A549 (cell line): Measurements from ENCODE around the gene S1PR4. TPM values are rescaled to one million over a fixed set of nuclear protein-coding genes. Genes with fewer than 3 reads are reported as not detected.
"Not testable (repeated sequence)": the region's sequence is repeated elsewhere in the genome, so short reads cannot be mapped to it uniquely, and the experiment has no call there.

ENCODE experiments used
- ATAC-seq, 2 experiments: fragments of 200-7000 bp in 1 of 2; fragments of >200 bp in 1 of 2; cut with Nextera tagmentation in 1 of 2; cut with Tn5 transposase in 1 of 2; 3 replicates each; pipeline versions ENCODE4 v1.8.0 to v1.9.1; 2018 to 2020; ENCODE audit warnings: mild to moderate bottlenecking in 1 of 2, moderate library complexity in 1 of 2
- CTCF ChIA-PET: fragments of 300-600 bp; sonication (Branson Sonifier 250); formaldehyde crosslinking; extraction: SDS; loops from one replicate; lab custom pipeline; 2021; ENCODE audit warnings: antibody characterized with exemption, inconsistent platforms; lab: Yijun Ruan, JAX
- POLR2A ChIA-PET: fragments of 350-600 bp; formaldehyde crosslinking; extraction: SDS; loops from one replicate; lab custom pipeline; 2021; ENCODE audit warnings: antibody characterized with exemption, inconsistent platforms; lab: Yijun Ruan, JAX
- DNase-seq, 2 experiments: peaks; one replicate each; pipeline versions ENCODE4 v3.0.0 to v3.0.0-alpha.2; 2011 to 2016; ENCODE audit warnings: low read depth in 1 of 2, low spot score in 1 of 2
- FAIRE-seq: peaks from 2 replicates; lab custom pipeline; 2011; peaks lifted over from hg19 to GRCh38; lab: Jason Lieb, UNC
- H3K27ac ChIP-seq, 2 experiments: fragments of >200 bp; sonication (Bioruptor Twin); formaldehyde crosslinking; 3 replicates each; pipeline ENCODE4 v1.5.1; 2016 to 2017
- H3K4me1 ChIP-seq: fragments of >200 bp; sonication (Bioruptor Twin); formaldehyde crosslinking; 3 replicates; pipeline ENCODE4 v1.6.1; 2016
- H3K4me2 ChIP-seq: fragments of >200 bp; sonication (Bioruptor Twin); formaldehyde crosslinking; 3 replicates; pipeline ENCODE4 v1.6.1; 2016
- H3K4me3 ChIP-seq: fragments of >200 bp; sonication (Bioruptor Twin); formaldehyde crosslinking; 3 replicates; pipeline ENCODE4 v1.5.1; 2016
- H3K9me3 ChIP-seq: fragments of >200 bp; sonication (Bioruptor Twin); formaldehyde crosslinking; 3 replicates; pipeline ENCODE4 v1.6.1; 2016
- CBX8 ChIP-seq: fragments of 200-600 bp; sonication (generic); IDR thresholded peaks from 2 replicates; pipeline ENCODE4 v1.6.1; 2016
- CHD4 ChIP-seq: fragments of 200-600 bp; sonication (generic); IDR thresholded peaks from 2 replicates; pipeline ENCODE4 v1.6.1; 2016; ENCODE audit warnings: antibody characterized with exemption, mild to moderate bottlenecking, borderline replicate concordance
- FOSB ChIP-seq: fragments of 250-450 bp; sonication (Bioruptor Pico); IDR thresholded peaks from 2 replicates; pipeline ENCODE4 v1.5.0; 2020; ENCODE audit warnings: mild to moderate bottlenecking, moderate library complexity
- FOXS1 ChIP-seq: fragments of 250-450 bp; sonication (Bioruptor Pico); IDR thresholded peaks from 2 replicates; pipeline ENCODE4 v1.5.0; 2020; ENCODE audit warnings: mild to moderate bottlenecking, moderate library complexity
- GATA3 ChIP-seq: IDR thresholded peaks from 2 replicates; pipeline ENCODE4 v1.6.1; 2012; ENCODE audit warnings: borderline replicate concordance
- HOXA7 ChIP-seq: fragments of 250-450 bp; sonication (Bioruptor Pico); IDR thresholded peaks from 2 replicates; pipeline ENCODE4 v1.5.0; 2020; ENCODE audit warnings: mild to moderate bottlenecking, moderate library complexity
- JUNB ChIP-seq: fragments of >200 bp; sonication (Bioruptor Twin); formaldehyde crosslinking; IDR thresholded peaks from 2 replicates; pipeline ENCODE4 v1.6.1; 2016
- KDM1A ChIP-seq: fragments of 200-600 bp; sonication (generic); IDR thresholded peaks from 2 replicates; pipeline ENCODE4 v1.6.1; 2016; ENCODE audit warnings: low read depth, mild to moderate bottlenecking
- MAZ ChIP-seq: fragments of 150-350 bp; IDR thresholded peaks from 2 replicates; pipeline ENCODE4 v1.6.1; 2014; ENCODE audit warnings: antibody characterized with exemption, low read depth, low read length, borderline replicate concordance
- NPAS2 ChIP-seq: fragments of 250-450 bp; sonication (Bioruptor Pico); IDR thresholded peaks from 2 replicates; pipeline ENCODE4 v1.8.0; 2022; ENCODE audit warnings: mild to moderate bottlenecking, moderate library complexity, borderline replicate concordance
- NR3C1 ChIP-seq: fragments of >200 bp; sonication (Bioruptor Twin); formaldehyde crosslinking; IDR thresholded peaks from 3 replicates; pipeline ENCODE4 v1.6.1; 2017
- PHF8 ChIP-seq: fragments of 200-600 bp; sonication (generic); IDR thresholded peaks from 2 replicates; pipeline ENCODE4 v1.6.1; 2016; ENCODE audit warnings: low read depth, mild to moderate bottlenecking, antibody characterized with exemption, moderate library complexity, borderline replicate concordance
- RARB ChIP-seq: fragments of 250-450 bp; sonication (Bioruptor Pico); IDR thresholded peaks from 2 replicates; pipeline ENCODE4 v1.8.0; 2021; ENCODE audit warnings: mild to moderate bottlenecking, moderate library complexity
- SMC3 ChIP-seq: fragments of >200 bp; sonication (Bioruptor Twin); formaldehyde crosslinking; IDR thresholded peaks from 3 replicates; pipeline ENCODE4 v1.6.1; 2018; ENCODE audit warnings: inconsistent platforms
- SREBF2 ChIP-seq: fragments of 450-650 bp; IDR thresholded peaks from 2 replicates; pipeline ENCODE4 v1.6.1; 2014; ENCODE audit warnings: mild to moderate bottlenecking, moderate library complexity
- TP53 ChIP-seq: fragments of 250-450 bp; sonication (Bioruptor Pico); IDR thresholded peaks from 2 replicates; pipeline ENCODE4 v1.5.0; 2021; ENCODE audit warnings: mild to moderate bottlenecking, moderate library complexity
- ZC3H11A ChIP-seq: fragments of 450-650 bp; IDR thresholded peaks from 2 replicates; pipeline ENCODE4 v1.6.1; 2014; ENCODE audit warnings: antibody characterized with exemption, mild to moderate bottlenecking
- WGBS: methylation state at CpG from one replicate; pipeline ENCODE4 v1.1.6; 2017; ENCODE audit errors: missing lambda C conversion rate; 5-methylcytosine and 5-hydroxymethylcytosine counted together
- polyA plus RNA-seq, 4 experiments: library from polyadenylated mRNA; depleted of rRNA in 3 of 4; stranded (reverse); fragments of >200 nt; fragmentation: RNase III in 1 of 4; extraction: RNeasy Plus Mini Kit Qiagen cat#74134 plus additional on column Dnase treatment in 1 of 4; gene quantifications; 2 replicates in 3 of 4; 3 replicates in 1 of 4; pipeline ENCODE4 v1.2.3, GENCODE V29; 2011 to 2017
- TF ChIP-seq, protein P1 (sequence below): fragments of 250-450 bp; sonication (Bioruptor Pico); IDR thresholded peaks from 2 replicates; pipeline ENCODE4 v1.5.0; 2020; ENCODE audit warnings: low read depth, mild to moderate bottlenecking, moderate library complexity
- TF ChIP-seq, protein P2 (sequence below): fragments of 150-350 bp; IDR thresholded peaks from 2 replicates; pipeline ENCODE4 v1.6.1; 2014; ENCODE audit warnings: low read depth, mild to moderate bottlenecking, low read length
- TF ChIP-seq, protein P3 (sequence below): fragments of >200 bp; sonication (Bioruptor Twin); formaldehyde crosslinking; IDR thresholded peaks from 2 replicates; pipeline ENCODE4 v1.6.1; 2016
- TF ChIP-seq, protein P4 (sequence below): fragments of >200 bp; sonication (Bioruptor Twin); formaldehyde crosslinking; IDR thresholded peaks from 3 replicates; pipeline ENCODE4 v1.5.1; 2016

S1PR4 gene
- polyA plus RNA-seq, 2 of the 4 experiments (the other 2 are of a cell fraction), result 0.09 to 0.17 TPM

DNA sequence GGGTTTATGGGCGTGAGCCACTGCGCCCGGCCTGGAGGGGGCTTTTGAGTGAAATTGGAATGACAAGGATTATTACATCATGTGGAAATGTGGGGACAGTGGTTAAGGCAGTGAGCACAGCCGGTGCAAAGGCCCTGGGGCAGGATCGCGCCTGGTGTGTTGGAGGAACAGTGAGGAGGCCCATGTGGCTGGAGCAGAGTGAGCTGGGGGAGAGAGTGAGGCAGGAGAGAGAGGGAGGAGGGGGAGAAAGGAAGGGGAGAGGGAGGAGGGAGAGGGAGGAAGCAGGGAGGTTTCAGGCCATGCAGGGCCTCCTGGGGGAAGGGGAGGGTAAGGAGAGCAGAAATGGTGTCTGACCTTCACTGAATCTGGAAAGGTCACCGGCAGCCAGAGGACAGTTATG, 34.6 kb downstream of the S1PR4 start:
- no peaks in the 10 kb centered on the region for H3K4me1 ChIP-seq
- TF ChIP-seq GATA3, result no peak
- no peak for TF ChIP-seq SMC3
- no peak for TF ChIP-seq MAZ
- no peak for TF ChIP-seq SREBF2
- no peak for TF ChIP-seq CBX8
- TF ChIP-seq HOXA7 (CRISPR knock-in tag), result no peak
- TF ChIP-seq, all 56 proteins: peak for 0
- ATAC-seq, result no peak
- H3K4me2 ChIP-seq, result no peak overlapping the region
- FAIRE-seq, result no peak
- no peak overlapping the region for H3K27ac ChIP-seq
- CTCF ChIA-PET, result no interaction called here
- H3K4me3 ChIP-seq, result no peak overlapping the region
- H3K9me3 ChIP-seq, result no peaks in the 10 kb centered on the region
- DNase-seq, result no peak
- POLR2A ChIA-PET, result no interaction called here
- 93% methylated on average over 6 of the region's 7 CpGs for WGBS

DNA sequence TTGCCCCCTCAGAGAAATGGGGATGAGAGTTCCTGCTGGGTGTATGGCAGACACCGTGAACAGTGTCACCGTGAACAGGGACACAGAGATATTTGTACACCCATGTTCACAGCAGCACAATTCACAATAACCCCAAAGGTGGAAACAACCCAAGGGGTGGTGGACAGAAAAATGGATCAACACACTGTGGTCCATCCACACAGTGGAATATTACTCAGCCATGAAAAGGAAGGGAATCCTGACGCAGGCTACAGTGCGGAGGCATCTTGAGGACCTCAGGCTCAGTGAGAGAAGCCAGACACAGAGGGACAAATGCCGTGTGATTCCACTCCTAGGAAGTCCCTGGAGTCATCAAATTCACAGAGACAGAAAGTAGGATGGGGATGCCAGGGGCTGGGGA, 38.3 kb downstream of the S1PR4 start:
- 97% methylated on average over 5 of the region's 5 CpGs for WGBS
- no peak for ATAC-seq
- POLR2A ChIA-PET, result no interaction called here
- Histone ChIP-seq H3K4me2 (no peak overlapping the region), H3K4me1 (no peaks in the 10 kb centered on the region), H3K4me3 (no peak overlapping the region)
- TF ChIP-seq FOSB (CRISPR knock-in tag) (no peak), TP53 (CRISPR knock-in tag) (no peak), KDM1A (peak; percentile 60; the same call in 1 of the 2 replicates), FOXS1 (CRISPR knock-in tag) (no peak)
- TF ChIP-seq, all 56 proteins: peak for 1
- FAIRE-seq (no peak), DNase-seq (no peak)
- H3K9me3 ChIP-seq, result no peaks in the 10 kb centered on the region
- CTCF ChIA-PET, result interaction anchor here (0.6 kb wide), 2 partner anchors 100 to 107 kb away, joined by 3 read pairs; no protein-coding TSS in a partner anchor
- no peak overlapping the region for H3K27ac ChIP-seq

DNA sequence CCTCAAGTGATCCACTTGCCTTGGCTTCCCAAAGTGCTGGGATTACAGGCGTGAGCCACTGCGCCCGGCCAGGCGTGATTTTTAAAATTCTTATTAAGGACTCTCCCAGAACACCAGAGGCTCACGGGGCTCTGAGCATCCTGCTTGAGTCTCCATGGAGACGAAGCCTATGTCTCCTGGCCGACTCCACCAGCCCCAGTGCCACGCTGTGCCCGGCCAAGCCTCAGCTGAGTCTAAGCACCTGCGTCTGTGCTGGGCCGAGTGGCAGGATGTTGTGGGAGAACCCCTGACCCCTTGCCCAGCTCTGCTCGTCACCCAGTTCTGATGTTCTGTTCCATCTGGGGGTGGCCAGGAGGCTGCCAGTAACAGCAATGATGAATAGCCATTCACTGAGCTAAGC, 42.0 kb downstream of the S1PR4 start:
- H3K9me3 ChIP-seq, result no peaks in the 10 kb centered on the region
- H3K4me2 ChIP-seq, result no peak overlapping the region
- TF ChIP-seq, protein P1, sequence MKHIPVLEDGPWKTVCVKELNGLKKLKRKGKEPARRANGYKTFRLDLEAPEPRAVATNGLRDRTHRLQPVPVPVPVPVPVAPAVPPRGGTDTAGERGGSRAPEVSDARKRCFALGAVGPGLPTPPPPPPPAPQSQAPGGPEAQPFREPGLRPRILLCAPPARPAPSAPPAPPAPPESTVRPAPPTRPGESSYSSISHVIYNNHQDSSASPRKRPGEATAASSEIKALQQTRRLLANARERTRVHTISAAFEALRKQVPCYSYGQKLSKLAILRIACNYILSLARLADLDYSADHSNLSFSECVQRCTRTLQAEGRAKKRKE (CRISPR knock-in tag), result no peak
- no peak for TF ChIP-seq JUNB
- no peak for TF ChIP-seq RARB
- no peak for TF ChIP-seq NR3C1
- no peak for TF ChIP-seq PHF8
- no peak for TF ChIP-seq GATA3
- TF ChIP-seq HOXA7 (CRISPR knock-in tag), result no peak
- no peak for TF ChIP-seq ZC3H11A
- TF ChIP-seq, protein P2, sequence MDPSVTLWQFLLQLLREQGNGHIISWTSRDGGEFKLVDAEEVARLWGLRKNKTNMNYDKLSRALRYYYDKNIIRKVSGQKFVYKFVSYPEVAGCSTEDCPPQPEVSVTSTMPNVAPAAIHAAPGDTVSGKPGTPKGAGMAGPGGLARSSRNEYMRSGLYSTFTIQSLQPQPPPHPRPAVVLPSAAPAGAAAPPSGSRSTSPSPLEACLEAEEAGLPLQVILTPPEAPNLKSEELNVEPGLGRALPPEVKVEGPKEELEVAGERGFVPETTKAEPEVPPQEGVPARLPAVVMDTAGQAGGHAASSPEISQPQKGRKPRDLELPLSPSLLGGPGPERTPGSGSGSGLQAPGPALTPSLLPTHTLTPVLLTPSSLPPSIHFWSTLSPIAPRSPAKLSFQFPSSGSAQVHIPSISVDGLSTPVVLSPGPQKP, result no peak
- TF ChIP-seq, protein P3, sequence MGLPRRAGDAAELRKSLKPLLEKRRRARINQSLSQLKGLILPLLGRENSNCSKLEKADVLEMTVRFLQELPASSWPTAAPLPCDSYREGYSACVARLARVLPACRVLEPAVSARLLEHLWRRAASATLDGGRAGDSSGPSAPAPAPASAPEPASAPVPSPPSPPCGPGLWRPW, result no peak
- TF ChIP-seq, protein P4, sequence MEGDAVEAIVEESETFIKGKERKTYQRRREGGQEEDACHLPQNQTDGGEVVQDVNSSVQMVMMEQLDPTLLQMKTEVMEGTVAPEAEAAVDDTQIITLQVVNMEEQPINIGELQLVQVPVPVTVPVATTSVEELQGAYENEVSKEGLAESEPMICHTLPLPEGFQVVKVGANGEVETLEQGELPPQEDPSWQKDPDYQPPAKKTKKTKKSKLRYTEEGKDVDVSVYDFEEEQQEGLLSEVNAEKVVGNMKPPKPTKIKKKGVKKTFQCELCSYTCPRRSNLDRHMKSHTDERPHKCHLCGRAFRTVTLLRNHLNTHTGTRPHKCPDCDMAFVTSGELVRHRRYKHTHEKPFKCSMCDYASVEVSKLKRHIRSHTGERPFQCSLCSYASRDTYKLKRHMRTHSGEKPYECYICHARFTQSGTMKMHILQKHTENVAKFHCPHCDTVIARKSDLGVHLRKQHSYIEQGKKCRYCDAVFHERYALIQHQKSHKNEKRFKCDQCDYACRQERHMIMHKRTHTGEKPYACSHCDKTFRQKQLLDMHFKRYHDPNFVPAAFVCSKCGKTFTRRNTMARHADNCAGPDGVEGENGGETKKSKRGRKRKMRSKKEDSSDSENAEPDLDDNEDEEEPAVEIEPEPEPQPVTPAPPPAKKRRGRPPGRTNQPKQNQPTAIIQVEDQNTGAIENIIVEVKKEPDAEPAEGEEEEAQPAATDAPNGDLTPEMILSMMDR, result no peak
- TF ChIP-seq CHD4, result no peak
- no peak for TF ChIP-seq NPAS2 (CRISPR knock-in tag)
- TF ChIP-seq, all 56 proteins: peak for 0
- DNase-seq (no peak), FAIRE-seq (no peak), ATAC-seq (no peak)
- H3K4me3 ChIP-seq, result no peak overlapping the region
- WGBS, result 84% methylated on average over 12 of the region's 12 CpGs
- no peak overlapping the region for H3K27ac ChIP-seq
- CTCF ChIA-PET, result interaction anchor here (2.4 kb wide), 1 partner anchor 10 kb away, joined by 13 read pairs; no protein-coding TSS in a partner anchor
- H3K4me1 ChIP-seq, result peaks cover 3% of the 10 kb centered on the region; the same call in 1 of the 3 replicates
- POLR2A ChIA-PET, result no interaction called here

DNA sequence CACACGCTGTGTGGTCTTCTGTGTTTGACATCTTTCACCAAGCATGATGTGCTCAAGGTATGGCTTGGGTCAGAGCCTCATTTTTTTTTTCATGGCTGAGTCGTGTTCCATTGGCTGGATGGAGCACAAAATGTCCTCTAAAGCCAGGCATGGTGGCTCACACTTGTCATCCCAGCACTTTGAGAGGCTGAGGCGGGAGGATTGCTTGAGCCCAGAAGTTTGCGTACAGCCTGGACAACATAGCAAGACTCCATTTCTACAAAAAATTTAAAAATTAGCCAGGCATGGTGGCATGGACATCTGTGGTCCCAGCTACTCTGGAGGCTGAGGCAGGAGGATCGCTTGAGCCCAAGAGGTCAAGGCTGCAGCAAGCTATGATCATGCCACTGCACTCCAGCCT, 43.0 kb downstream of the S1PR4 start:
- H3K27ac ChIP-seq, FAIRE-seq, DNase-seq, H3K4me1 ChIP-seq, H3K4me3 ChIP-seq, H3K9me3 ChIP-seq, ATAC-seq, H3K4me2 ChIP-seq, POLR2A ChIA-PET: not testable (repeated sequence)
- CTCF ChIA-PET, result interaction anchor here (2.4 kb wide), 1 partner anchor 11 kb away, joined by 13 read pairs; no protein-coding TSS in a partner anchor
- 86% methylated on average over 5 of the region's 5 CpGs for WGBS
